ENCODE results near the gene TDRD12.
"Not testable (repeated sequence)": the region's sequence is repeated elsewhere in the genome, so short reads cannot be mapped to it uniquely, and the experiment has no call there.

The TDRD12 gene

GRCh38 chr19:32750441-32751055 is 31.0 kb downstream of the TDRD12 start:
- no peak for DNase-seq

- no peak for DNase-seq
Measured at GRCh38 chr19:32751066-32751465, 31.5 kb downstream of the TDRD12 start.

GRCh38 chr19:32757189-32757588 is 37.6 kb downstream of the TDRD12 start:
- DNase-seq: no peak

- DNase-seq: not testable (repeated sequence)
Measured at GRCh38 chr19:32765365-32765764, 45.8 kb downstream of the TDRD12 start.

GRCh38 chr19:32767951-32768679 is 48.5 kb downstream of the TDRD12 start:
- DNase-seq: no peak

- DNase-seq: no peak
Measured at GRCh38 chr19:32771596-32771995, 52.0 kb downstream of the TDRD12 start.

GRCh38 chr19:32773126-32773525 is 53.6 kb downstream of the TDRD12 start:
- DNase-seq: no peak

GRCh38 chr19:32779082-32779481 is 59.5 kb downstream of the TDRD12 start:
- DNase-seq: no peak

GRCh38 chr19:32781280-32781679 is 61.7 kb downstream of the TDRD12 start:
- no peak for DNase-seq

GRCh38 chr19:32782089-32782488 is 62.5 kb downstream of the TDRD12 start:
- not testable (repeated sequence) for DNase-seq

- DNase-seq: not testable (repeated sequence)
Measured at GRCh38 chr19:32787161-32787813, 67.7 kb downstream of the TDRD12 start.

GRCh38 chr19:32787895-32788294 is 68.3 kb downstream of the TDRD12 start:
- not testable (repeated sequence) for DNase-seq

GRCh38 chr19:32789429-32789828 is 69.9 kb downstream of the TDRD12 start:
- no peak for DNase-seq

GRCh38 chr19:32798201-32798600 is 78.6 kb downstream of the TDRD12 start:
- DNase-seq: no peak

GRCh38 chr19:32800191-32800590 is 80.6 kb downstream of the TDRD12 start:
- DNase-seq: no peak

- no peak for DNase-seq
Measured at GRCh38 chr19:32800754-32801153, 81.2 kb downstream of the TDRD12 start.

- DNase-seq: no peak
Measured at GRCh38 chr19:32802840-32803239, 83.3 kb downstream of the TDRD12 start.

GRCh38 chr19:32808236-32808635 is 88.7 kb downstream of the TDRD12 start:
- DNase-seq: no peak

- no peak for DNase-seq
Measured at GRCh38 chr19:32809254-32809653, 89.7 kb downstream of the TDRD12 start.

- DNase-seq: no peak
Measured at GRCh38 chr19:32809754-32810153, 90.2 kb downstream of the TDRD12 start.

- no peak for DNase-seq
Measured at GRCh38 chr19:32810452-32810851, 90.9 kb downstream of the TDRD12 start.

- no peak for DNase-seq
Measured at GRCh38 chr19:32811151-32811550, 91.6 kb downstream of the TDRD12 start.

- DNase-seq: no peak
Measured at GRCh38 chr19:32812036-32812435, 92.5 kb downstream of the TDRD12 start.

GRCh38 chr19:32812571-32812970 is 93.0 kb downstream of the TDRD12 start:
- DNase-seq: no peak
